GM12878 (cell line): Measurements from ENCODE around the gene FLYWCH2. TPM values are rescaled to one million over a fixed set of nuclear protein-coding genes. Genes with fewer than 3 reads are reported as not detected.

Source experiments
- ATAC-seq: fragments of 200-7000 bp; cut with Tn5 transposase; 3 replicates; pipeline ENCODE4 v1.9.1; 2020; ENCODE audit warnings: mild to moderate bottlenecking, moderate library complexity
- BruUV-seq: library from RNA; stranded (reverse); fragments of 400-500 nt; replicated peaks from 2 replicates; lab custom pipeline; 2021; lab: Mats Ljungman, UMichigan
- CTCF ChIA-PET: fragments of 300-600 bp; sonication (Branson Sonifier 250); formaldehyde crosslinking; extraction: SDS; loops from one replicate; lab custom pipeline; 2021; ENCODE audit warnings: inconsistent platforms; lab: Yijun Ruan, JAX
- POLR2A ChIA-PET: fragments of 350-600 bp; formaldehyde crosslinking; extraction: SDS; loops from one replicate; lab custom pipeline; 2021; ENCODE audit warnings: inconsistent platforms; lab: Charles Lee
- RAD21 ChIA-PET: fragments of 300-600 bp; sonication (Branson Sonifier 250); formaldehyde crosslinking; loops from one replicate; lab custom pipeline; 2023; ENCODE audit warnings: antibody characterized with exemption; ENCODE audit not compliant: unreplicated experiment; lab: Charles Lee
- SMC1A ChIA-PET: fragments of 300-600 bp; sonication (Branson Sonifier 250); formaldehyde crosslinking; loops from one replicate; lab custom pipeline; 2023; ENCODE audit not compliant: unreplicated experiment, uncharacterized antibody; lab: Charles Lee
- DNase-seq: peaks from one replicate; pipeline ENCODE4 v3.0.0-alpha.2; 2011; ENCODE audit warnings: low read depth, low spot score
- FAIRE-seq: peaks from 3 replicates; lab custom pipeline; 2011; peaks lifted over from hg19 to GRCh38; lab: Jason Lieb, UNC
- H2AFZ ChIP-seq: 2 replicates; pipeline ENCODE4 v1.6.0; 2011; ENCODE audit warnings: low read depth, low read length, control low read depth; ENCODE audit not compliant: control insufficient read depth
- H3K27ac ChIP-seq: 2 replicates; pipeline ENCODE4 v1.5.1; 2011; ENCODE audit warnings: control low read depth; ENCODE audit not compliant: control insufficient read depth, insufficient read depth
- H3K27me3 ChIP-seq, 2 experiments: replicated peaks in 1 of 2; 2 replicates each; pipeline versions ENCODE4 v1.6.0 to v1.6.1; 2011; ENCODE audit warnings: low read length in 1 of 2; ENCODE audit not compliant: control insufficient read depth in 2 of 2, insufficient read depth in 2 of 2
- H3K36me3 ChIP-seq, 2 experiments: 2 replicates each; pipeline ENCODE4 v1.5.1; 2011; ENCODE audit warnings: low read length in 1 of 2; ENCODE audit not compliant: control insufficient read depth in 2 of 2, insufficient read depth in 2 of 2
- H3K4me1 ChIP-seq: 2 replicates; pipeline ENCODE4 v1.6.1; 2011; ENCODE audit warnings: mild to moderate bottlenecking, low read length, moderate library complexity, mixed read lengths; ENCODE audit not compliant: control insufficient read depth, insufficient read depth
- H3K4me2 ChIP-seq: 2 replicates; pipeline ENCODE4 v1.6.0; 2011; ENCODE audit warnings: control low read depth; ENCODE audit not compliant: control insufficient read depth, insufficient read depth
- H3K4me3 ChIP-seq: fragments of 200-600 bp; sonication (generic); 2 replicates; pipeline ENCODE4 v1.5.1; 2016
- H3K79me2 ChIP-seq: 2 replicates; pipeline ENCODE4 v1.6.0; 2011; ENCODE audit warnings: low read length; ENCODE audit not compliant: control insufficient read depth, insufficient read depth
- H3K9ac ChIP-seq: 2 replicates; pipeline ENCODE4 v1.8.0; 2011; ENCODE audit warnings: low read length, control low read depth, mixed read lengths; ENCODE audit not compliant: control insufficient read depth, insufficient read depth
- H3K9me3 ChIP-seq: replicated peaks from 3 replicates; pipeline ENCODE4 v1.5.1; 2011; ENCODE audit warnings: mild to moderate bottlenecking, low read length; ENCODE audit not compliant: control insufficient read depth, insufficient read depth
- H4K20me1 ChIP-seq: 2 replicates; pipeline ENCODE4 v1.6.0; 2011; ENCODE audit not compliant: control insufficient read depth, insufficient read depth
- CBX5 ChIP-seq: sonication (generic); IDR thresholded peaks from 2 replicates; pipeline ENCODE4 v1.6.1; 2016; ENCODE audit warnings: low read depth, moderate library complexity, mild to moderate bottlenecking, inconsistent platforms
- ESRRA ChIP-seq: IDR thresholded peaks from 2 replicates; pipeline ENCODE4 v1.6.1; 2012; ENCODE audit warnings: mild to moderate bottlenecking, low read length, improper control_type of control experiment
- FOXK2 ChIP-seq: fragments of 450-650 bp; IDR thresholded peaks from 2 replicates; pipeline ENCODE4 v1.6.1; 2017; ENCODE audit warnings: mild to moderate bottlenecking, moderate library complexity
- IKZF1 ChIP-seq: fragments of 450-650 bp; conservative IDR thresholded peaks from 2 replicates; pipeline ENCODE4 v1.6.1; 2017; ENCODE audit warnings: antibody characterized with exemption, mild to moderate bottlenecking
- IKZF2 ChIP-seq, 2 experiments: fragments of 450-650 bp; IDR thresholded peaks; 2 replicates each; pipeline ENCODE4 v1.6.1; 2017; ENCODE audit warnings: mild to moderate bottlenecking in 2 of 2, moderate library complexity in 2 of 2
- RAD21 ChIP-seq: IDR thresholded peaks from 2 replicates; pipeline ENCODE4 v1.6.1; 2011; ENCODE audit warnings: mild to moderate bottlenecking, low read depth, low read length, moderate library complexity; ENCODE audit not compliant: insufficient read depth
- RAD51 ChIP-seq: fragments of 450-650 bp; IDR thresholded peaks from 2 replicates; pipeline ENCODE4 v1.6.1; 2016; ENCODE audit warnings: moderate library complexity, mild to moderate bottlenecking, inconsistent platforms
- SMC3 ChIP-seq: IDR thresholded peaks from 2 replicates; pipeline ENCODE4 v1.6.1; 2011; ENCODE audit warnings: low read length, improper control_type of control experiment, borderline replicate concordance
- YY1 ChIP-seq: IDR thresholded peaks from 2 replicates; pipeline ENCODE4 v1.6.1; 2011; ENCODE audit warnings: low read depth, mild to moderate bottlenecking, low read length
- ZNF24 ChIP-seq: fragments of 450-650 bp; IDR thresholded peaks from 2 replicates; pipeline ENCODE4 v1.6.1; 2017; ENCODE audit warnings: antibody characterized with exemption, mild to moderate bottlenecking
- WGBS: methylation state at CpG from one replicate; pipeline ENCODE4 v1.1.6; 2016; ENCODE audit warnings: low lambda C conversion rate; ENCODE audit not compliant: insufficient replicate concordance, insufficient coverage; ENCODE audit errors: missing lambda C conversion rate; 5-methylcytosine and 5-hydroxymethylcytosine counted together
- in situ Hi-C: fragments of 300-500 bp; cut with MboI; formaldehyde crosslinking; loops from 9 replicates; pipeline ENCODE4 v1.14.3; 2018; ENCODE audit warnings: mixed read lengths
- intact Hi-C: fragments of 100-400 bp; cut with micrococcal nuclease; formaldehyde crosslinking; loops from one replicate; pipeline ENCODE4 v1.14.2; 2022; ENCODE audit not compliant: unreplicated experiment
- polyA plus RNA-seq, 11 experiments: library from polyadenylated mRNA; depleted of rRNA in 4 of 11; unstranded in 6 of 11; stranded (reverse) in 5 of 11; fragments of >200 nt; fragmentation: Nextera tagmentation in 4 of 11; fragmentation: Illumina TruSeq in 1 of 11; extraction: Ambion mirVana in 4 of 11; extraction: Trizol in 1 of 11; gene quantifications; 1 replicate in 1 of 11; 2 replicates in 10 of 11; pipeline versions ENCODE4 v1.2.1 to v1.2.3, GENCODE V29; 2011 to 2016; ENCODE audit warnings: inconsistent platforms in 2 of 11, missing spikeins in 2 of 11, low read depth in 1 of 11
- total RNA-seq, 4 experiments: library from RNA; depleted of rRNA in 3 of 4; stranded (reverse); fragments of >200 nt in 3 of 4; fragmentation: Illumina TruSeq in 1 of 4; extraction: Trizol in 1 of 4; gene quantifications; 2 replicates each; pipeline versions ENCODE4 v1.2.1 to v1.2.3, GENCODE V29; 2013 to 2021
- TF ChIP-seq, protein P1 (sequence below): fragments of 450-650 bp; IDR thresholded peaks from 2 replicates; pipeline ENCODE4 v1.6.1; 2017; ENCODE audit warnings: mild to moderate bottlenecking, low read depth, inconsistent platforms; ENCODE audit not compliant: poor library complexity, severe bottlenecking
- TF ChIP-seq, protein P2 (sequence below), 3 experiments: IDR thresholded peaks in 2 of 3; conservative IDR thresholded peaks in 1 of 3; 2 replicates each; pipeline ENCODE4 v1.5.1; 2011; ENCODE audit warnings: low read depth in 3 of 3, low read length in 3 of 3, mild to moderate bottlenecking in 3 of 3, control low read depth in 2 of 3, moderate library complexity in 2 of 3, inconsistent platforms in 1 of 3, mixed read lengths in 1 of 3; ENCODE audit not compliant: control insufficient read depth in 2 of 3, insufficient read depth in 1 of 3; ENCODE audit errors: extremely low read depth in 1 of 3

Gene FLYWCH2
- total and polyA plus RNA-seq, 10 of the 15 experiments (the other 5 are each of a cell fraction or from before 2014, with no cell fraction given): 0.27 to 43.1 (median 17.7) TPM

DNA sequence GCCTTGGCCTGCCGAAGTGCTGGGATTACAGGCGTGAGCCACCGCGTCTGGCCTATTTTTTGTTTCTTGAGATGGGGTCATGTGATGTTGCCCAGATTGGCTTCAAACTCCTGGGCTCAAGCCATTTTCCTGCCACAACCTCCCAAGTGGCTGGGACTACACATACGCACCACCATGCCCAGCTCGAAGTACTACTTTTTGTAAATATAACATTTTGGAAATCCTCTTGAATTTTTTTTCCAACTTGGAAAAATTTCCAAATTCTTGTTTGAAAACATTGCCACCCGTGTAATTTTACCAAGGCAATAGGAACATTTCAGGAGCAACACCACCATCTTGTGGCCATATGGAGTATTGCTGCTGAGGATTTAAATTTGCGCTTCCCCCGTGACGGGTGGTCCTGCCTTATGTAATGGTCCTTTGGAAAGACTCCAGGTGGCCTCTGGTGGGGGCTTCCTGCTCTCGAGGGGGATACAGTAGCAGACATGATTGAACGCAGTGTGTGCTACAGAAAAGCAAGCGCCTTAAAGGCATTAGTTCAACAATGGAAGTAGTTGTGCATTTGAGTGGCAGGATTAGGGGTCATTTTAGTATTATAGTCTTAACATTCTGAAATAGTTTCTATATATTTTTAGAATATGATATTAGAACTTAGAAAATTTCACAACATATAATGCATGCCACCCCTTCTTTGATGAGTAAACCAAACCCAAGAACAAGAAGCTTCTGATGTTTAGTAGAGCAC, 36.7 kb downstream of the FLYWCH2 start:
- BruUV-seq: no TSS peak
- no peak overlapping the region for H3K4me3 ChIP-seq
- POLR2A ChIA-PET: interaction anchor here (0.5 to 1.2 kb wide), 4 partner anchors 45 to 1136 kb away, joined by 3 to 7 read pairs (median 3); no protein-coding TSS in a partner anchor
- H3K27me3 ChIP-seq: no peaks in the 10 kb centered on the region
- CTCF ChIA-PET: interaction anchor here (0.7 to 7.2 kb wide), 19 partner anchors 8 to 238 kb away, joined by 3 to 80 read pairs (median 6); partner anchors contain the start of genes FLYWCH1, FLYWCH2 and PKMYT1
- in situ Hi-C loops (no loop called here), intact Hi-C loops (loop anchor here (1.0 to 2.0 kb wide), 2 partner anchors 15 to 45 kb away; no protein-coding TSS in a partner anchor)
- H3K79me2 ChIP-seq: no peaks in the 10 kb centered on the region
- H3K9ac ChIP-seq: no peak overlapping the region
- no peaks in the 10 kb centered on the region for H3K4me1 ChIP-seq
- no peaks in the 10 kb centered on the region for H4K20me1 ChIP-seq
- DNase-seq (no peak), FAIRE-seq (peak; percentile 87), ATAC-seq (peak; percentile 70)
- no peaks in the 10 kb centered on the region for H3K9me3 ChIP-seq
- H3K27ac ChIP-seq: no peak overlapping the region
- no peak overlapping the region for H3K4me2 ChIP-seq
- H2AFZ ChIP-seq: no peak overlapping the region
- peaks cover 0 to 1% of the 10 kb centered on the region in 2 experiments; a peak in 2 of 4 replicates for H3K36me3 ChIP-seq
- SMC1A ChIA-PET: interaction anchor here (0.9 to 2.2 kb wide), 8 partner anchors 8 to 52 kb away, joined by 3 to 8 read pairs (median 4); partner anchors contain the start of genes FLYWCH1 and FLYWCH2
- WGBS: 3% methylated on average over 13 of the region's 13 CpGs
- RAD21 ChIA-PET: interaction anchor here (0.7 to 1.6 kb wide), 8 partner anchors 9 to 184 kb away, joined by 3 to 8 read pairs (median 4); partner anchors contain the start of genes FLYWCH1 and FLYWCH2
- peak in 1 of 2 experiments; percentile 28; a peak in 1 of 4 replicates for TF ChIP-seq IKZF2 (IDR thresholded peaks at IDR 0.05)
- TF ChIP-seq SMC3: peak; percentile 56; the same call in 1 of the 2 replicates
- TF ChIP-seq ZNF24: no peak
- TF ChIP-seq CBX5: no peak
- no peak for TF ChIP-seq ESRRA
- TF ChIP-seq IKZF1: peak; percentile 34; the same call in 1 of the 2 replicates
- TF ChIP-seq, protein P1, sequence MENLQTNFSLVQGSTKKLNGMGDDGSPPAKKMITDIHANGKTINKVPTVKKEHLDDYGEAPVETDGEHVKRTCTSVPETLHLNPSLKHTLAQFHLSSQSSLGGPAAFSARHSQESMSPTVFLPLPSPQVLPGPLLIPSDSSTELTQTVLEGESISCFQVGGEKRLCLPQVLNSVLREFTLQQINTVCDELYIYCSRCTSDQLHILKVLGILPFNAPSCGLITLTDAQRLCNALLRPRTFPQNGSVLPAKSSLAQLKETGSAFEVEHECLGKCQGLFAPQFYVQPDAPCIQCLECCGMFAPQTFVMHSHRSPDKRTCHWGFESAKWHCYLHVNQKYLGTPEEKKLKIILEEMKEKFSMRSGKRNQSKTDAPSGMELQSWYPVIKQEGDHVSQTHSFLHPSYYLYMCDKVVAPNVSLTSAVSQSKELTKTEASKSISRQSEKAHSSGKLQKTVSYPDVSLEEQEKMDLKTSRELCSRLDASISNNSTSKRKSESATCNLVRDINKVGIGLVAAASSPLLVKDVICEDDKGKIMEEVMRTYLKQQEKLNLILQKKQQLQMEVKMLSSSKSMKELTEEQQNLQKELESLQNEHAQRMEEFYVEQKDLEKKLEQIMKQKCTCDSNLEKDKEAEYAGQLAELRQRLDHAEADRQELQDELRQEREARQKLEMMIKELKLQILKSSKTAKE: peak; percentile 41
- TF ChIP-seq, protein P2, sequence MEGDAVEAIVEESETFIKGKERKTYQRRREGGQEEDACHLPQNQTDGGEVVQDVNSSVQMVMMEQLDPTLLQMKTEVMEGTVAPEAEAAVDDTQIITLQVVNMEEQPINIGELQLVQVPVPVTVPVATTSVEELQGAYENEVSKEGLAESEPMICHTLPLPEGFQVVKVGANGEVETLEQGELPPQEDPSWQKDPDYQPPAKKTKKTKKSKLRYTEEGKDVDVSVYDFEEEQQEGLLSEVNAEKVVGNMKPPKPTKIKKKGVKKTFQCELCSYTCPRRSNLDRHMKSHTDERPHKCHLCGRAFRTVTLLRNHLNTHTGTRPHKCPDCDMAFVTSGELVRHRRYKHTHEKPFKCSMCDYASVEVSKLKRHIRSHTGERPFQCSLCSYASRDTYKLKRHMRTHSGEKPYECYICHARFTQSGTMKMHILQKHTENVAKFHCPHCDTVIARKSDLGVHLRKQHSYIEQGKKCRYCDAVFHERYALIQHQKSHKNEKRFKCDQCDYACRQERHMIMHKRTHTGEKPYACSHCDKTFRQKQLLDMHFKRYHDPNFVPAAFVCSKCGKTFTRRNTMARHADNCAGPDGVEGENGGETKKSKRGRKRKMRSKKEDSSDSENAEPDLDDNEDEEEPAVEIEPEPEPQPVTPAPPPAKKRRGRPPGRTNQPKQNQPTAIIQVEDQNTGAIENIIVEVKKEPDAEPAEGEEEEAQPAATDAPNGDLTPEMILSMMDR (IDR thresholded peaks at IDR 0.05 in 2 of 3, conservative IDR thresholded peaks at IDR 0.05 in 1 of 3; ENCODE audit: control insufficient read depth in 2 of 3, extremely low read depth in 1 of 3, insufficient read depth in 1 of 3, low read depth in 3 of 3, low read length in 3 of 3): peak; percentile 75 to 93 (median 91)
- peak; percentile 78 for TF ChIP-seq RAD21
- peak; percentile 55 for TF ChIP-seq RAD51
- TF ChIP-seq FOXK2: no peak
- 0 out of 2 replicates have a peak, but pooled peaks have one; percentile 22 for TF ChIP-seq YY1
